Sciatic nerve (tissue), 1 donor: Measurements from ENCODE around the gene MAL. TPM values are rescaled to one million over a fixed set of nuclear protein-coding genes. Genes with fewer than 3 reads are reported as not detected.

Source experiments
- total RNA-seq: library from RNA; stranded (reverse); fragmentation: NEBNext Ultra II Directional; extraction: Animal tissue kit (Norgen Biotek cat#: 25700); gene quantifications from one replicate; pipeline ENCODE4 v1.2.1, GENCODE V29; 2021
- donor health status: DM: no; HTN: no; CAD: no.

The MAL gene
- total RNA-seq, 1 donor from 2014 or later: 241 TPM

Other genes starting within 250 kb of the MAL start
- gene TEKT4, start 154.3 kb upstream of the MAL start, total RNA-seq: not detected
- gene MRPS5, start 96.1 kb downstream of the MAL start, total RNA-seq: 49.1 TPM
- 32.9 TPM for gene ZNF514, start 134.1 kb downstream of the MAL start, total RNA-seq
- 4.7 TPM for gene ZNF2, start 140.1 kb downstream of the MAL start, total RNA-seq
- 8.5 TPM for gene ZNF892, start 181.8 kb downstream of the MAL start, total RNA-seq
- 3.0 TPM for gene PROM2, start 248.7 kb downstream of the MAL start, total RNA-seq